Adipose tissue (tissue), 3 donors: ENCODE results near the gene TBX21. TPM values are rescaled to one million over a fixed set of nuclear protein-coding genes. Genes with fewer than 3 reads are reported as not detected.

ENCODE experiments used
- H3K27ac ChIP-seq: one replicate; pipeline ENCODE4 v1.5.1; 2013; ENCODE audit warnings: low read depth, low read length
- WGBS, 3 donors: extraction: QIAGEN DNeasy Blood & Tissue Kit; methylation state at CpG; one replicate each; pipeline ENCODE4 v1.1.7; 2013; 5-methylcytosine and 5-hydroxymethylcytosine counted together
- polyA plus RNA-seq, 3 donors: library from polyadenylated mRNA; stranded (reverse); fragments of 200-250 nt; gene quantifications; one replicate each; pipeline ENCODE4 v1.2.3, GENCODE V29; 2013
- donor health status: healthy with polysubstance abuse.
- donor health status: Bipolar disorder and iron deficiency.
- donor health status: healthy.

TBX21 gene
- polyA plus RNA-seq, 3 donors, result 0.03 to 0.90 (median 0.31) TPM

- WGBS, 3 donors, result 51 to 79% (median 70%) methylated on average over 66 to 89 of the region's 89 CpGs
These were observed 24.0 kb upstream of the TBX21 start for GRCh38 chr17:47708864-47709541.

GRCh38 chr17:47709594-47709993 is 23.4 kb upstream of the TBX21 start:
- WGBS, 3 donors, result 88 to 93% (median 90%) methylated on average over 3 of the region's 3 CpGs
- no peak overlapping the region for H3K27ac ChIP-seq

More at GRCh38 chr17:47708864-47709541, 24.0 kb upstream of the TBX21 start:
- no peak overlapping the region for H3K27ac ChIP-seq

DNA sequence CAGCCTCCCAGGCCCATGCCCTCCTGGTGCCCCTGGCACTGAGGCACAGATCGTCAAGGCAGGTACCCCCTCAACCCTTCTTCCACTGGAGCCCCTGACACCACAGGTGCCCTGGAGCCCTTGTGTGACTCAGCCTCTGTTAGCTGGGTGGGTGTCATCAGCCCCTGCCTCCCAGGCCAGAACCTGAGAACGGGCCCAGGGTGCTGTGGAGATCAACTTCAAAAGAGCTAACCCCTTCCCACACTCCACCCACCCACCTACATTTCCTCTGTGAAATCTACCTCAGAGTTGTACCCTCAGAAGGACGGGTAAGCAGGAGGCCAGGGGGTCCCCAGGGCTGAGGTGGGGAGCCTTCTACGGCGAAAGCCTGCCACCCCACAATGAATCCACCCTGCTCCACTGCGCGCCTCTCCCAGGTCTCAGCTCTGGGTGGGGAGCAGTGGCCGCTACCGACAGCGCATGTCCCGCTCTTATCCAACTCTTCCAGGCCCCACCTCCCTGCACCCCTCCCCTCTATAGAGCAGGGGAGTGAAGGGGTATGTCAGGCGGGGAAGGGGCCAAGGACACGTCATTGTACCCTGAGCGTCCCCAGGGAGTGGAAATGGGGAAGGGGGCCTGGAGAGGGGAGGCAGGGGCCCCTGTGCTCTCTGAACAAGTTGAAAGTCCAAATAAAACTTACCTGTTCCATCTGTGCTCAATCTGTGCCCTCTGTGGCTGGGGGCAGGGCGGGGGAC is 21.5 kb upstream of the TBX21 start:
- WGBS, 3 donors, result 91 to 92% (median 92%) methylated on average over 15 of the region's 15 CpGs
- no peak overlapping the region for H3K27ac ChIP-seq

- WGBS, 3 donors, result 47 to 56% (median 49%) methylated on average over 5 of the region's 5 CpGs
- no peak overlapping the region for H3K27ac ChIP-seq
These were observed 20.6 kb upstream of the TBX21 start for GRCh38 chr17:47712330-47713023.

GRCh38 chr17:47713980-47714700 is 18.9 kb upstream of the TBX21 start:
- 41 to 58% (median 41%) methylated on average over 15 of the region's 15 CpGs for WGBS, 3 donors

DNA sequence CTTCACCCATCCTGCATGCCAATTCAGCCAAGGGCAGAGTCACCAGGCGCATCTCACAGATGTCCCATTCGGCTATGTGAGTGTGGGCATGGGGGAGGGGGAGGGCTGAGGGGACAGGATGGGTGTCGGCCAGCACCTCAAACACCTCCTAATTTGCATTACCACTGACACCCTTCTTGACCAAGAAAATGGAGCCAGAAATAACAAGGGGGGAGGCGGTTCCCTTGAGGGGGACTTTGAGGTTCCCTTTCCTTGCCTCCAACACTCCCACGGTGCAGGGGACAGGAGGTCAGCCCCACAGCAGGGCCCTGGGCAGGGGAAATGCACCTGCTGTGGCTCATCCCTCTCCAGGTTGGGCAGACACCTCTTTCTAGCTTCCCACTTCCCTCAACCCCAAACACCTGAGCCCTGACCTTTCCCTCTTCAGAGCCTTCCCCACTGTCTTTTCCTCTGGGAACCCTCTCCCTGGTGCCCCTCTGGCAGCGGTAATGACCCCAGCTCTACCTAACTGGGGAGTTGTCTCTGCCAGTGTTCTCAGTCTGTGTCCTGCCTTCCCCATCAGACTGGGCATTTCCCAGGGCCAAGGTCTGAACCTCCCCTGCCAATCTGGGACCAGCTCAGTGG is 18.2 kb upstream of the TBX21 start:
- 63 to 79% (median 77%) methylated on average over 6 of the region's 6 CpGs for WGBS, 3 donors

More at GRCh38 chr17:47713980-47714700, 18.9 kb upstream of the TBX21 start:
- H3K27ac ChIP-seq, result no peak overlapping the region

DNA sequence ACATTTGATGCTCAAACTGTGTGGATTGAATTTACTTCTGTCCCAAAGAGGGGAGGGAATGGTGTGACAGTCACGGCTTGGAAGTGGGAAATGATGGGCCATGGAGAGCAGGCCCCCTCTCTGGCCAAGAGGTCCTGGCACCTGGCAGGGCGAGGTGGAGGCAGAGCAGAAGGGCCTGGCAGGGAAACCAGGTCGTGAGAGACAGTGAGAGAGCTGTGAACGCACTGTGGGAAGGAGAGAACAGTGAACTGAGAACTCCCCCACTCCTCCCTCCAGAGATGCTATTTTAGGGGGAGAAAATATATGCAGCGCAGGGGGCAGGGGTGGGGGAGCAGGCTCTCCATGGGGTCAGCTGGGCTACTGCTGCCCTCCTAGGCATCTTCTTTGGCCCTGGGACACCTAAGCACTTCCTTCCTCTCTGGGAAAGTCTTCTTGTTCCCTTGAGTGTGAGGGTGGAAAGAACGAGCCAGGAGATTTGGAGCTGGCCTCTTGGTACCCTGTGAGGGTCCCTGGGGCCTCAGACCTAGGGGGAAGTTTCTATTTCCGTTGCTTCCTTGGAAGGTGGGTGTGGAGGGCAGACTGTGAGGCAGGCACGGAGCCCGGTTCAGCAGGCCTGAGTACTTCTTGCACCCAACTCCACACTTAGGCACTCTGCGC is 17.2 kb upstream of the TBX21 start:
- H3K27ac ChIP-seq, result no peak overlapping the region
- WGBS, 3 donors, result 62 to 76% (median 62%) methylated on average over 10 of the region's 10 CpGs

More for the DNA sequence above, 18.2 kb upstream of the TBX21 start:
- no peak overlapping the region for H3K27ac ChIP-seq

DNA sequence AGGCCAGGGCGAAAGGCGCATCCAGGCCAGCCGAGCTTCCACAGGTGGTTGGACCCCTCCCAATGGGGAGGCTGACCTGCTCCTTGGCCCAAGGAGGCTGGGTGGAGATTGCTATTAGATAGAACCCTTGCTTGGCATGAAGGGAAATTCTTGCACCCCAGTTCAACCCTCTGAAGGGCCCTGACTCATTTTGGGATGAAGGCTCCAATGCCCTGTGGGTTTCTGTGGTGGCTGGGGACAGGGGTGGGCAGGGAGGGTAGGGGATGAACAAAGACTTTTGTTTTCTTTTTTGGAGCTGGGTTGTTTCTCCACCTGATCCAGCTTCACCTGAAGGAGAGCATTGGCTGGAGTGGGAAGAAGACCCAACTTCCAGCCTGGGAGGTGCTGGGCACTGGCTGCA is 16.7 kb upstream of the TBX21 start:
- WGBS, 3 donors, result 85 to 93% (median 86%) methylated on average over 3 of the region's 3 CpGs
- no peak overlapping the region for H3K27ac ChIP-seq

DNA sequence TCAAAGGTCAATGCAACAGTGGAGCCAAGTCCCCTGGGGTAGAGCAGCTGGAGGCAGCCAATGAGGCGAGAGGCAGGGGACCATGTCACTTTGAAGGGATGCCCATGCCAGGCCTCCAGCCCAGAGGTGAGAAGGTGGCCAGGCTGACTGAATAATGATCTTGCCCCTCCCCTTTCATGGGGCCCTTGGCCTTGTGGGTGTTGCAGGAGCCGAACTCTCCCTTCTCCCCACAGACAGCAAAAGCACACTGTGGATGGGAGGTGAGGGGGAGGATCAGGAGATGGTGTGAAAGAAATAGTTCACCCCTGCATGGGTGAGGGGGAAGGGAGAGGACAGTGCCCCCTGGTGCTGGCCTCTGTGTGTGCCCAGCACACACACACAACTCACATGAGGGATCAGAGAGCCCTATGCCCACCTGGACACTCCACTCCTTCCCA is 15.8 kb upstream of the TBX21 start:
- H3K27ac ChIP-seq, result no peak overlapping the region
- WGBS, 3 donors, result 38 to 66% (median 52%) methylated on average over 2 of the region's 2 CpGs

DNA sequence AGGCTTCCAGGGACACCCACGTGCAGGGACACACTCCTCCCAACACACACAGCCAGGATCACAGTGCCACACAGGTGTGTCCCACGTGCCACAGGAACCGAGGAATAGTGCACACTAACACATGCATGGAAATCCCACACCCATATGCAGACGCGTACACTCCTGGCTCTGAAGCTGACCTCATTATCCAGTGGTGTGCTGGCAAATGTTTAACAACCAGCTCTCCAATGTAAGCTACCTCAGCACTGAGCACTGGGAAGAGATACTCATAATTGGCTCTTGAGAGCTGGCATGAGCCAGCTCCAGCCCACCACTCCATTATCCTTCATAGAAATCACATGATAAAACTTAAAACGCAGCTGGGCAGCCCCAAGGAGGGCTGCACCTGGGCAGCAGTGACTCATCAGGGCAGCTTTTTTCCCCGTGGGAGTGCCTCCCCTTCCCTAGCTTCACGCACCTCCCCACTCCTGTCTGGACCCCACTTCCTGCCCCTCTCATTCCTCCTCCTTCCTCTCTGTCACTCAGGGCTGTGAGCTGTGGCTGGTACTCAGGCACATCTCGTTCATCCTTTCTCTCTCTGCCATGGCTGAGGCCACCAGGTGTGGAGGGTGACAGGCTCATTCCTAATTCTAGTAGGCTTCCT is 14.9 kb upstream of the TBX21 start:
- WGBS, 3 donors, result 26 to 29% (median 28%) methylated on average over 9 of the region's 9 CpGs

GRCh38 chr17:47718634-47719405 is 14.2 kb upstream of the TBX21 start:
- H3K27ac ChIP-seq, result no peak overlapping the region
- 32 to 55% (median 48%) methylated on average over 8 of the region's 8 CpGs for WGBS, 3 donors

More for the DNA sequence above, 14.9 kb upstream of the TBX21 start:
- H3K27ac ChIP-seq, result no peak overlapping the region

GRCh38 chr17:47719411-47720152 is 13.5 kb upstream of the TBX21 start:
- 52 to 75% (median 53%) methylated on average over 9 of the region's 9 CpGs for WGBS, 3 donors

DNA sequence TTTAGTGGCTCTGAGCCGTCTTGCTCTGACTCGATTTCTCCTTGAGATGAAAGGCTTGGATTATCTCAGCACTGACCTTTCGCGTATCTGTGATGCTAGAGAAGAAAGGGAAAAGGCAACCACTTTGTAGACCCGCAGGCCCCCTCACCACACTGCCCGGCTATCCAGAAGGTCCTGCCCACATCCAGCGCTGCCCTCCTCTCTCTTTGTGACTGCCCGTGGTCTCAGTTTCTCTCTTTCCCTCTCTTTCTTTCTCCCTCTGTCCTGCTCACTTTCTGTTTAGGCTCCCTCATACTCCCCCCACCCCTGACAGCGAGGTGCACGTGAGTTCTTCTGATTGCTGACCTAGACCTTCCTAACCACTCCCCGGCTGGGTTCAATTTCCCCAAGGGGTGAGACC is 12.8 kb upstream of the TBX21 start:
- H3K27ac ChIP-seq, result no peak overlapping the region
- WGBS, 3 donors, result 58 to 66% (median 64%) methylated on average over 10 to 11 of the region's 11 CpGs

More at GRCh38 chr17:47719411-47720152, 13.5 kb upstream of the TBX21 start:
- H3K27ac ChIP-seq, result no peak overlapping the region

DNA sequence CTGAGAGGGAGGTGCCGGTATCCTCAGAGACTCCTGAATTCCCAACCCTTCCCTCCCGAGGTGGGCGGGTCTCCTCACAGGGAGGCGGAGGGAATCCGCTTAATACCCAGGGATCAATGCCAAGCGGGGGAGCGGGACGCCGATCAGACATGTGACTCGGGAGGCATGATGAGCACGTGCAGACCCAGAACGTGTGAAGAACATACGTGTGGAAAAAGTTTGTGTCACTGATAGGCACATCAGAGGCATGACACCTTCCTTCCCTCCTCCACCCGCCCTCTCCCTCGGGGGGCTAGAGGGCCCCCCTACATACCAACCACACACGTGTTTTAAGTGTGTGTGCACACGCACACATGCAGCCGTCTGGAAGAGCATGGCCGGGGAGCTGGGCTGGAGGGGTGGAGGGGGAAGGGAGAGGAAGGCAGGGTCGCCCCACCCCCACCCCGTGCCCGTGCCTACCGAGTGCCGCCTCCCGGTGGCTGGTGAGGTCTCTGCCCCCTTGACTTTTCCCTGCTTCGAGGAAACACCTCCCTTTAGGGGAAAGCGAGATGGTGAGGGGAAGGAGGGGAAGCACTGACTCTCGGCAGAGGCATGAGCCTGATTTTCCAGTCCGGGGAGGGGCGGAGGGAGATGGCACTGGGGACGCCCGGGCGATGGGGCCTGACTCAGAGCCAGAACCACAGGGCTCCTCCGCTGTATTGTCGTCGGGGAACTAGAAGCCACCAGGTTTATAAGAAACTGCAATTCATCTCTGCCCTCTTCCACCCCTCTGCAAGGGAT is 12.1 kb upstream of the TBX21 start:
- WGBS, 3 donors, result 9 to 18% (median 15%) methylated on average over 31 to 36 of the region's 36 CpGs
- no peak overlapping the region for H3K27ac ChIP-seq

GRCh38 chr17:47721725-47722124 is 11.3 kb upstream of the TBX21 start:
- H3K27ac ChIP-seq, result no peak overlapping the region
- 37 to 51% (median 48%) methylated on average over 8 of the region's 8 CpGs for WGBS, 3 donors
